Stimulated activated CD8-positive, alpha-beta memory T cell treated with anti-CD3 and anti-CD28 coated beads, Interleukin-15, amount 100 ng/mL, for 24 hours (primary cell): ENCODE measurements around the gene SEZ6.

Experiments used
- DNase-seq: peaks from one replicate; pipeline ENCODE4 v3.0.0-alpha.2; 2020; ENCODE audit warnings: low read depth

Gene SEZ6, protein sequence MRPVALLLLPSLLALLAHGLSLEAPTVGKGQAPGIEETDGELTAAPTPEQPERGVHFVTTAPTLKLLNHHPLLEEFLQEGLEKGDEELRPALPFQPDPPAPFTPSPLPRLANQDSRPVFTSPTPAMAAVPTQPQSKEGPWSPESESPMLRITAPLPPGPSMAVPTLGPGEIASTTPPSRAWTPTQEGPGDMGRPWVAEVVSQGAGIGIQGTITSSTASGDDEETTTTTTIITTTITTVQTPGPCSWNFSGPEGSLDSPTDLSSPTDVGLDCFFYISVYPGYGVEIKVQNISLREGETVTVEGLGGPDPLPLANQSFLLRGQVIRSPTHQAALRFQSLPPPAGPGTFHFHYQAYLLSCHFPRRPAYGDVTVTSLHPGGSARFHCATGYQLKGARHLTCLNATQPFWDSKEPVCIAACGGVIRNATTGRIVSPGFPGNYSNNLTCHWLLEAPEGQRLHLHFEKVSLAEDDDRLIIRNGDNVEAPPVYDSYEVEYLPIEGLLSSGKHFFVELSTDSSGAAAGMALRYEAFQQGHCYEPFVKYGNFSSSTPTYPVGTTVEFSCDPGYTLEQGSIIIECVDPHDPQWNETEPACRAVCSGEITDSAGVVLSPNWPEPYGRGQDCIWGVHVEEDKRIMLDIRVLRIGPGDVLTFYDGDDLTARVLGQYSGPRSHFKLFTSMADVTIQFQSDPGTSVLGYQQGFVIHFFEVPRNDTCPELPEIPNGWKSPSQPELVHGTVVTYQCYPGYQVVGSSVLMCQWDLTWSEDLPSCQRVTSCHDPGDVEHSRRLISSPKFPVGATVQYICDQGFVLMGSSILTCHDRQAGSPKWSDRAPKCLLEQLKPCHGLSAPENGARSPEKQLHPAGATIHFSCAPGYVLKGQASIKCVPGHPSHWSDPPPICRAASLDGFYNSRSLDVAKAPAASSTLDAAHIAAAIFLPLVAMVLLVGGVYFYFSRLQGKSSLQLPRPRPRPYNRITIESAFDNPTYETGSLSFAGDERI

DNA sequence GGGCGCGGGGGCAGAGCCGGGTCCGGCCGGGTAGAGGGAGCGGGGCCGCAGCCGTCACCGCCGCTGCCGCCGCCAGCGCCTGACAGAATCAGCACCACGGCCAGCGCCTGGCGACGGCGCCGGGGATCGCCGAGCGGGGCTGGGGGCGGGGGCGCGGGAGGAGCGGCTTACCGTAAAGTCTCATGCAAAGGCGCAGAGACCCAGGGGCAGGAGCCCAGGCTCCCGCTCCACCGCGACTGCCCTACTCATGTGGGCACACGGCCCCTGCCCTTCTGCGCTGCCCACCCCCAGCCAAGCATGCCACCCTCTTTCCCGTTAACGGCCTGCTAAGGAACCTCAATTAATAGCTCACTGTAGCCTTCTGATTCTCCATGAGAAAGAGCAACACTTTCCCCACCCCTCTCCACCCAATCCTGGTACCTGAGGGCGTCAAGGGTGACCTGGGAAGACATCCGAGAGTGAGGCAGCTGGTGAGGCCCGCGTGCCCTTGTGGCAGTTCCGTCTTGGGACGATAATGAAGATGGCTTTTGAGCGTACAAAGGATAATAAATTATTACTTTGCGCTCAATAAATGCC, at the start of gene SEZ6:
SEZ6 (minus strand) TSS at position 98 of the 576 bp plus-strand sequence. CDS start 164 bp downstream, outside the sequence.
- peak; percentile 46 for DNase-seq

GRCh38 chr17:29054835-29055234, 49.0 kb upstream of the SEZ6 start:
- DNase-seq: no peak

GRCh38 chr17:29051731-29052130, 45.9 kb upstream of the SEZ6 start:
- DNase-seq: no peak

DNA sequence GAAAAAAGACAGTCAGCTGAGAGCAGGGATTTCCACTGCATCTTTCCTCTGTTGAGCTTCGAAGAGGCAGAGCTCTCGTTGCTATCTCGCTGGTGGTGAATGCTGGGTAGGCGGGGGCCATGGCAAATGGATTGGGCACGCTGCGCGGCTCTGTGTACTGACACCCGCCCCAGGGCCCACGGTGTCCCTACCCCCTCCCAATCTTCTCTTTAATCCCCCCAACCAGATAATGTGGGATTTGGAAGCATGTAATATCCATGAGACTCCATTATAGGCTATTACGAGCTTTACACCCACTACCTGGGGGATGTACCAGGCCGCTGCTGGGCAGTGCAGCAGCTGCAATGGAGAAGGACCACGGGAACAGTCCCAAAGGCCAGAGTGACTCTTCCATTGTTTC, 45.4 kb upstream of the SEZ6 start:
- no peak for DNase-seq

DNA sequence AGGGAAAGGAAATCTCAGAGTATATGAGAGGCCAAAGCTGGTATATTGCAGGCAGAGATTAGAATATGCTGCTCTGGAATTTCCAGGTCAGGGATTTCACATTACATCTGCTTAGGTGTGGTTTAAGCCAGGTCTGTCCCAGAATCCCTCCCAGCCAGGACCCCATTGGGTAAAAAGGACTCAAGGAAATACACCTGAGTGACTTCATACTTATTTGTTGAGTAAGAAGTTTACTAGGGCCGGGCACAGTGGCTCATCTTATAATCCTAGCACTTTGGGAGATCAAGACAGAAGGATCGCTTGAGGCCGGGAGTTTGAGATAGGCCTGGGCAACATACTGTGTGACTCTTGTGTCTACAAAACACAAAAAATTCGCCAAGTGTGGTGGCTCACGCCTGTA, 44.3 kb upstream of the SEZ6 start:
- DNase-seq: no peak

DNA sequence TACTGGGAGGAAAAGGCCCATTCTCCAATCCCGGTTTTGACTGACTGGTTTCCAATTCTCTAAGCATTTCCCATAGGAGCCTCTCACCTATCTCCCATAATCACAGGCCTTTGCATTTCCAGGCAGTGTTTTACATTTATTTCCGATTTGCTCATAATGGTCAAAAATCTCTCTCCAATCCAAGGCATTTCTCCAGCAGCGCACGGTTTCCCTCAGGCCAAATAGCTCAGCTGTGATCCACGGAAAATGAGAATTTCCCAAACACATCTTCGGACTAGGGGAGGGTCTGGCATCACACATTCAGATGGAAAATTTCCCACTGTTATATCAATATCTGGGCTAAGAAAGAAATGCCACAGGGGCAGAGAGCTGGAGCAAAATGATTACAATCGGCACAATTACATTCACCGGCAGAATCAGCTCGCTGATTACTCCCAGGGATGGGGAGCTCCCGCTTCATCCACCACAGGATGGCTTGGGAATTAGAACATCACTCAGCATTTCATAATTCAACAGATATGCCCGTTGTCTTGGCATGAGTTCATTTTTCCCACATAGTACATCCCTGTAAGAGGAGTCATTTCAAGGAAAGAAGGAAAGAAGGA, 43.8 kb upstream of the SEZ6 start:
- no peak for DNase-seq

GRCh38 chr17:29048440-29049368, 42.9 kb upstream of the SEZ6 start:
- no peak for DNase-seq

- DNase-seq: no peak
Observed at GRCh38 chr17:29046473-29046839, 40.6 kb upstream of the SEZ6 start.

DNA sequence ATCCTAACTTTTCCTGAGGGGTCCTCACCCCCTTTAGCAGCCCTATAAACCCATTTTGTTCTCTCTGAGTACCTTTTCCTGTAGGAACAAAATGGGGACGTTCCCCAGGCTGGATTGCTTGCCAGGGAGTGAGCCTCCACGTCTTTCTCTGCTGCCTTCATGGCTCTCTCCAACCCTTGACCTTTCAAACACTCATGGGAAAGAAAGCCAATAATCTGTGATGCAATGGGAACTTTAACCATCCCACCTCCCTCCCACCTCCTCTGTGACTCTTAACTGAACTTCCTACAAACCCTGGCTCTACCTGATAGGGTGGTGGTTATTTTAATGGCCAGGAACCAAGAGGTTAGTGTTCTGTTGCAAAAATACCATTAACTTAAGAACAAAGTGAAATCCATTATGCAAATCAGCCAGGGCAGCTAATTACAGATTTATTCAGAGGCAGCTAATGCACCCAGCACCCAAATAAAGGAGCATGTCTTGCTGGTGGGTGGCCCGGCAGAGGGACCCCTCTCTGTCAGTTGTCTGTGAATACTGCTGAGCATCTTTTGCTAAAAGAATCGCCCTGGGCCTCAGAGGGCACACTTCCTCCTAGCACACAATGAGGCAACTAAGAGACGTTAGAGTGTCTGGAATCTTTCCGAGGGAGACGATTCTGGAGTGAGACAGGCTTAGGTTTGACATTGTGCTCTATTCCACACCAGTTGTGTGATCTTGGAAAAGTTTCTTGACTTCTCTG, 40.1 kb upstream of the SEZ6 start:
- DNase-seq: no peak

DNA sequence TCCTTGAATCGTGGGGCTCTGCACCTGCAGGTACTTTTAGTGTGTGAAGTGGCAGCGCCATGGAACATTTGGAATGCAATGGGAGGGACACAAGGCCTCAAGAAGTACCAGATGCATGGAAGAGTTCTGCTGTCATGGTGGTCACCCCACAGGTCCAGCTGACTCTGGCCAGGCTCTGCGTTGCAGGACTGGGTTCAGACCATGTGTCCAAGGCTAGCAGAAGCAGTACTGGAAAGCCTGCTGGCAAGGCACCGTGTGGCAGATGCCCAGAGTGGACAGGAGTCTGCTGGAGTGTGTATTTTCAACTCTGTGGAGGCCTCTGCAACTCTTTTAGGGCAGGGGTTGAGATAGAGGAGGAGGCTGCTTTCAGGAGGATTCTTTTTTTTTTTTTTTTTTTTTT, 39.2 kb upstream of the SEZ6 start:
- no peak for DNase-seq

DNA sequence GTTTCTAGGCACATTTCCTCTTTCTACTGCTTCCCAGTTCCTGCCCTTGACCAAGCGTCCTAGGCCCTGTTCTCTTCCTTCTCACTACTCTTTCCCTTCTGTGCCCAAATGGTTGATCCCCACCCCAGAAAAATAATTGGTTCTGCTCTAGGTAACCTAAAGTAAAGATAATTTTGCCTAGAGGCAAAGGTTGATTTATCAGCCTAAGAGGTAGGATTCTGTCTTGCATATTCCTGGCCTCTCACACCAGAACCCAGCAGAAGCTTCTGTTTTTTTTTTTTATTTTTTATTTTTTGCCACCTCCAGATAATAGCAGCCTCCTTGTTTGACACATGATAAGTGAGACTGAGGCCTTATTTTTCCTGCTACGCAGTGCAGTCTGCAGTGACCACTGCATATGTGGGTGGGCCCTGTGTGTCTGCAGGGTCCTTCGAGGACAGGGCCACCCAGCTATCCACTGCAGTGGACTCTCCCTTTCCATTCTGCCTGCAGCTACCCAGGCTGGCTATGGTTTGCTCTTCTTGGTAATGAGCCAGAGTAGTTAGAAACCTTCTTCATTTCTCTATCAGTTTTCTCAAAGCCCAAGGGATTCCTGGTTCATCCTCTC, 37.8 kb upstream of the SEZ6 start:
- no peak for DNase-seq

GRCh38 chr17:29042679-29043538, 37.1 kb upstream of the SEZ6 start, which contains the start of gene PIPOX:
PIPOX (plus strand) TSS chr17:29043141; CDS start chr17:29043226, 85 bp downstream.
- no peak for DNase-seq

GRCh38 chr17:29042026-29042678, 36.3 kb upstream of the SEZ6 start:
- DNase-seq: no peak

- DNase-seq: no peak
Observed at GRCh38 chr17:29041571-29041970, 35.7 kb upstream of the SEZ6 start.

- DNase-seq: no peak
Observed at GRCh38 chr17:29041091-29041490, 35.3 kb upstream of the SEZ6 start.

DNA sequence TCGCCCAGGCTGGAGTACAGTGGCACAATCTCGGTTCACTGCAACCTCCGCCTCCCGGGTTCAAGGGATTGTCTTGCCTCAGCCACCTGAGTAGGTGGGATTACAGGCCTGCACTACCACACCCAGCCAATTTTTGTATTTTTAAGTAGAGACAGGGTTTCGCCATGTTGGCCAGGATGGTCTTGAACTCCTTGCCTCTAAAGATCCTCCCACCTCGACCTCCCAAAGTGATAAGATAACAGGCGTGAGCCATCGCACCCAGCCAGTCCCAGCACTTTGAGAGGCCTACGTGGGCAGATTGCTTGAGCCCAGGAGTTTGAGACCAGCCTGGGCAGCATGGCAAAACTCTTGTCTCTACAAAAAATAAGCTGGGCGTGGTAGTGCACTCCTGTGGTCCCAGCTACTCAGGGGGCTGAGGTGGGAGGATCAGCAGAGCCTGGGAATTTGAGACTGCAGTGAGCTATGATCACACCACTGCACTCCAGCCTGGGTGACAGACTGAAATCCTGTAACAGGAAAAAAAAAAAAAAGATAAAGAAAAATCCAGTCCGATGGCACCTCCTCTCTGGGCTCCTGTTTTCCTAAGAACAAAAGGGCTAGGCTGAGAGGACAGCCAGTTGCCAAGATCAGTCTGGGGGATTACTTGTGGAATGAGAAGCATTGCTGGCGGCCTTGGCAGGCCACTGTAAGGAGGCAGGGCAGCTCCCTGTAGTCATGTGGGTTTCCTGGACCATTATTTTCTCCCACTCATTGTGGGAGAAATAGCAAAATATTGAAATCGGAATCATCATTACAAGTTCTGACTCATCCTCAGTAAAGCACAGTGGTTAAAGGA, 34.1 kb upstream of the SEZ6 start:
- DNase-seq: no peak

GRCh38 chr17:29038085-29038795, 32.4 kb upstream of the SEZ6 start:
- DNase-seq: no peak
